Putamen (tissue), 1 donor: Measurements from ENCODE around the gene TIMP2.

Experiments
- DNase-seq: peaks from one replicate; pipeline ENCODE4 v3.0.0-alpha.2; 2016; ENCODE audit warnings: low spot score

Gene TIMP2

GRCh38 chr17:78812855-78813254 is 112.3 kb downstream of the TIMP2 start:
- no peak for DNase-seq

GRCh38 chr17:78808163-78808562 is 117.0 kb downstream of the TIMP2 start:
- no peak for DNase-seq

- DNase-seq = no peak
These were observed 118.7 kb downstream of the TIMP2 start for GRCh38 chr17:78806451-78806850.

GRCh38 chr17:78805301-78805700 is 119.9 kb downstream of the TIMP2 start:
- no peak for DNase-seq

- no peak for DNase-seq
These were observed 120.4 kb downstream of the TIMP2 start for GRCh38 chr17:78804777-78805176.

GRCh38 chr17:78803186-78803845 is 121.9 kb downstream of the TIMP2 start:
- no peak for DNase-seq
